Mucosa of rectum (tissue), 2 donors: ENCODE results near the gene TAPBP.
"Not testable (repeated sequence)": the region's sequence is repeated elsewhere in the genome, so short reads cannot be mapped to it uniquely, and the experiment has no call there.

ENCODE experiments used
- H3K27ac ChIP-seq, 2 donors: one replicate each; pipeline ENCODE4 v1.7.0; 2013; ENCODE audit warnings: inconsistent platforms in 2 of 2, low read depth in 2 of 2, low read length in 2 of 2
- H3K27me3 ChIP-seq, 2 donors: one replicate each; pipeline ENCODE4 v1.7.0; 2013; ENCODE audit warnings: low read length in 2 of 2; ENCODE audit not compliant: control insufficient read depth in 2 of 2, insufficient read depth in 2 of 2
- H3K36me3 ChIP-seq, 2 donors: one replicate each; pipeline ENCODE4 v1.7.0; 2013; ENCODE audit warnings: low read length in 2 of 2; ENCODE audit not compliant: control insufficient read depth in 2 of 2, insufficient read depth in 2 of 2
- H3K4me1 ChIP-seq, 2 donors: one replicate each; pipeline ENCODE4 v1.7.0; 2013; ENCODE audit warnings: low read length in 2 of 2, mild to moderate bottlenecking in 1 of 2; ENCODE audit not compliant: control insufficient read depth in 2 of 2, insufficient read depth in 2 of 2
- H3K4me3 ChIP-seq, 2 donors: one replicate each; pipeline ENCODE4 v1.7.0; 2013; ENCODE audit warnings: low read length in 2 of 2
- H3K9ac ChIP-seq, 2 donors: one replicate each; pipeline ENCODE4 v1.7.0; 2013; ENCODE audit warnings: low read length in 2 of 2, low read depth in 1 of 2, mild to moderate bottlenecking in 1 of 2
- H3K9me3 ChIP-seq, 2 donors: one replicate each; pipeline ENCODE4 v1.7.0; 2013; ENCODE audit warnings: low read length in 2 of 2; ENCODE audit not compliant: control insufficient read depth in 2 of 2
- donor health status: healthy.
- donor health status: Normal muscosa, but diverticular disease.

The TAPBP gene

GRCh38 chr6:33343953-33344611, 30.2 kb upstream of the TAPBP start:
- peak overlapping the region in 1 of 2 donors; percentile 76 for H3K27ac ChIP-seq
- no peak overlapping the region for H3K9ac ChIP-seq
- no peak overlapping the region for H3K4me3 ChIP-seq
- no peaks in the 10 kb centered on the region for H3K27me3 ChIP-seq
- H3K36me3 ChIP-seq, result no peaks in the 10 kb centered on the region
- H3K9me3 ChIP-seq, result no peaks in the 10 kb centered on the region
- H3K4me1 ChIP-seq, result peaks cover 6 to 9% of the 10 kb centered on the region in 2 donors

DNA sequence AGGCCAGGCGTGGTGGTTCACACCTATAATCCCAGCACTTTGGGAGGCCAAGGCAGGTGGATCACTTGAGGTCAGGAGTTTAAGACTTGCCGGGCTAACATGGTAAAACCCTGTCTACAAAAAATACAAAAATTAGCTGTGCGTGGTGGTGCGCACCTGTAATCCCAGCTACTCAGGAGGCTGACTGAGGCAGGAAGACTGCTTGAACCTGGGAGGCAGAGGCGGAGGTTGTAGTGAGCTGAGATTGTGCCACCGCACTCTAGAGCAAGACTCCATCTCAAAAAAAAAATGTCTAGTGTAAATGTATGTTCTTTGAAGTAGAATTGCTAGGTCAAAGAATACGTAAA, 29.7 kb upstream of the TAPBP start:
- not testable (repeated sequence) for H3K9me3 ChIP-seq, H3K4me1 ChIP-seq, H3K9ac ChIP-seq, H3K27me3 ChIP-seq, H3K36me3 ChIP-seq, H3K4me3 ChIP-seq
- peak overlapping the region; percentile 51 to 72 for H3K27ac ChIP-seq

GRCh38 chr6:33339193-33339592, 25.3 kb upstream of the TAPBP start:
- peaks cover 0 to 3% of the 10 kb centered on the region in 2 donors for H3K4me1 ChIP-seq

GRCh38 chr6:33336495-33336894, 22.6 kb upstream of the TAPBP start:
- Histone ChIP-seq H3K27ac (no peak overlapping the region), H3K27me3 (no peaks in the 10 kb centered on the region), H3K9ac (no peak overlapping the region), H3K36me3 (no peaks in the 10 kb centered on the region), H3K4me3 (no peak overlapping the region), H3K4me1 (no peaks in the 10 kb centered on the region), H3K9me3 (no peaks in the 10 kb centered on the region)

More at GRCh38 chr6:33339193-33339592, 25.3 kb upstream of the TAPBP start:
- H3K36me3 ChIP-seq, result no peaks in the 10 kb centered on the region
- no peak overlapping the region for H3K27ac ChIP-seq
- no peak overlapping the region for H3K9ac ChIP-seq
- H3K9me3 ChIP-seq, result no peaks in the 10 kb centered on the region
- no peak overlapping the region for H3K4me3 ChIP-seq
- H3K27me3 ChIP-seq, result no peaks in the 10 kb centered on the region

DNA sequence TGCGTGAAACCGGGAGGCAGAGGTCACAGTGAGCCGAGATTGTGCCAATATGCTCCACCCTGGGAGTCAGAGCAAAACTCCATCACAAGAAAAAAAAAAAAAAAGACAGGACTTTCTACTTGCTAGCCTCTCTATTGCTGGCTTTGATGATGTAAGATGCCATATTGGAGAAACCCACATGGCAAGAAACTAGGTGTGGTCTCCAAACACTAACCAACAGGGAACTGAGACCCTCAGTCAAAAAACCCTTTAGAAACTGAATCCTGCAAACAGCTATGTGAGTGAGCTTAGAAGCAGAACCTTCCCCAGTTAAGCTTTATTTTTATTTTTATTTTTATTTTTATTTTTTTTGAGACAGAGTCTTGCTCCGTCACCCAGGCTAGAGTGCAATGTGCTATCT, 22.0 kb upstream of the TAPBP start:
- no peaks in the 10 kb centered on the region for H3K4me1 ChIP-seq
- no peak overlapping the region for H3K4me3 ChIP-seq
- H3K9me3 ChIP-seq, result no peaks in the 10 kb centered on the region
- H3K27ac ChIP-seq, result no peak overlapping the region
- no peak overlapping the region for H3K9ac ChIP-seq
- no peaks in the 10 kb centered on the region for H3K36me3 ChIP-seq
- H3K27me3 ChIP-seq, result no peaks in the 10 kb centered on the region

- H3K4me3 ChIP-seq, result no peak overlapping the region
- no peaks in the 10 kb centered on the region for H3K4me1 ChIP-seq
- H3K36me3 ChIP-seq, result no peaks in the 10 kb centered on the region
- H3K27ac ChIP-seq, result no peak overlapping the region
- no peaks in the 10 kb centered on the region for H3K9me3 ChIP-seq
- H3K9ac ChIP-seq, result no peak overlapping the region
- no peaks in the 10 kb centered on the region for H3K27me3 ChIP-seq
Observed at GRCh38 chr6:33333666-33334065, 19.8 kb upstream of the TAPBP start.

DNA sequence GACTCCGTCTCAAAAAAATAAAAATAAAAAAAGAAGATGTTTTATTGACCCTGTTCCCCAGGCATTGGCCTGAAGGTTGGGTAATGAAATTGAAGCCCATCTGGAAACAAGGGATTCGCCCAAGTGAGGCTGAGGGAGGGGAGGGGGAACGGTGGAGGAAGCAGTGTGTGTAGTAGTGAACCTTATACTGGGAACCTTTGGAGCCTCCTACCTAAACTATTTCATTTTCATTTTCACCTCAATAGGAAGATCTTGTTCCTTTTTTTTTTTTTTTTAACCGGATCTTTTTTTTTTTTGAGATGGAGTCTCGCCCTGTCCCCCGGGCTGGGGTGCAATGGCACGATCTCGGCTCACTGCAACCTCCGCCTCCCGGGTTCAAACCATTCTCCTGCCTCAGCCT, 16.9 kb upstream of the TAPBP start:
- Histone ChIP-seq H3K9ac (no peak overlapping the region), H3K4me1 (no peaks in the 10 kb centered on the region), H3K4me3 (no peak overlapping the region), H3K27me3 (no peaks in the 10 kb centered on the region), H3K36me3 (no peaks in the 10 kb centered on the region), H3K27ac (no peak overlapping the region), H3K9me3 (no peaks in the 10 kb centered on the region)

DNA sequence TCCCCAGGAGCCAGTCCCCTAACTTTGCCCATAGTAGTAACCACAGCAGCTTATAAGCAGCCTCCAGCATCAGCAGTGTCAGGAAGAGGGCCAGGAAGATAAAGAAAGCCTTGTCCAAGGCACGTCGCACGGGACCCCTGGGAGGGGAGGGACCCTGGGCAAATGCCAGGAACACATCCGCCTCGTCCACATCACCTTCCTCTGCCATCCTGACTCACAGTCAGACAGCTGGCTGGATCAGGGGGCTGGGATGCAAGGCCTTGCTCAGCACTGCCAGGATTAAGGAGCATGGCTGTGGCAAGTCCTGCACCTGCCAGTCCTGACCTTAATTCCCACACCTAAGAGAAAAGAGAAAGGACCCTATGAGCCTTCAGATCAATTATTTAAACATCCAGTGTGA, 15.2 kb upstream of the TAPBP start:
- H3K27me3 ChIP-seq, result no peaks in the 10 kb centered on the region
- H3K4me1 ChIP-seq, result peaks cover under 1% of the 10 kb centered on the region in 2 donors
- no peak overlapping the region for H3K4me3 ChIP-seq
- H3K9ac ChIP-seq, result no peak overlapping the region
- H3K27ac ChIP-seq, result no peak overlapping the region
- H3K36me3 ChIP-seq, result no peaks in the 10 kb centered on the region
- no peaks in the 10 kb centered on the region for H3K9me3 ChIP-seq

DNA sequence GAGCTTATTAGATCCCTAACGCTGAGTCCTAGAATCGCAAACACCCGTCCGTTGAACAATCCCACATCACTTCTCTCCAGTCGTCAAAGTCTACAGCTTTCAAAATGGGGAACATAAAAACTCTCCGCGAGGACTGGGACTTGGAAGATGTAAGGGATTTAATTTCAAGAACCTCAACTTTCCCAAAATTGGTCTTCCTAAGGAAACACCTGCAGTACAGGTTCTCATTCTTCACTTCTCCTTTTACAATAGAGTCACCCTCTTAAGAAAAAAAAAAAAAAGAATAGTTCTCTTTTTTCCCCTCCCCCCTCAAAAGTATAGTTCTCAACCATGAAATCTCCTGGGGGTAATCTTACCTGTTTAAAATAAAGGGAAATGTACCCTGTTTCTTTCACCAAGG, 10.2 kb upstream of the TAPBP start:
- no peaks in the 10 kb centered on the region for H3K9me3 ChIP-seq
- peak overlapping the region; percentile 86 to 89 for H3K27ac ChIP-seq
- peaks cover 25 to 33% of the 10 kb centered on the region in 2 donors for H3K4me1 ChIP-seq
- peaks cover 21% of the 10 kb centered on the region in 2 donors for H3K36me3 ChIP-seq
- H3K9ac ChIP-seq, result peak overlapping the region; percentile 74
- peak overlapping the region; percentile 85 to 96 for H3K4me3 ChIP-seq
- no peaks in the 10 kb centered on the region for H3K27me3 ChIP-seq

DNA sequence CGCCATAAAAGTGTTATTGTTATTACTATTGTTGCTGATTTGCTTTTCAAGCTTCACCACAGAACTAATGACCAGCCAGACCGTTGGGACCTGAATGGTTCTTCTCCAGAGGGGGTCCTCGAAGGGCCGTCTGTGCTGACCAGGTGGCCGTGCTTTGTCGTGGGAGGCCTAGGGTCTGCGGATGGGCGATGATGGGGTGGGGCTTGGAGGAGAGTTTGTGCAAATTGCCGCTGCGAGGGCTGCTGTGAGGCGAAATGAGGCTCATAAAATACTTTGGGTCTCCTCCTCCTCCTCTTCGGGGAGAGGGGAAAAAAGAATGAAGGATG, 9.7 kb upstream of the TAPBP start:
- H3K27ac ChIP-seq, result peak overlapping the region; percentile 86 to 89
- peaks cover 28 to 38% of the 10 kb centered on the region in 2 donors for H3K4me1 ChIP-seq
- H3K27me3 ChIP-seq, result no peaks in the 10 kb centered on the region
- peak overlapping the region; percentile 85 to 96 for H3K4me3 ChIP-seq
- peak overlapping the region; percentile 74 for H3K9ac ChIP-seq
- H3K9me3 ChIP-seq, result no peaks in the 10 kb centered on the region
- H3K36me3 ChIP-seq, result peaks cover 26% of the 10 kb centered on the region in 2 donors

- Histone ChIP-seq H3K27ac (no peak overlapping the region), H3K4me3 (peak overlapping the region in 1 of 2 donors; percentile 85), H3K36me3 (peaks cover 26 to 27% of the 10 kb centered on the region in 2 donors), H3K27me3 (no peaks in the 10 kb centered on the region), H3K4me1 (peaks cover 40 to 46% of the 10 kb centered on the region in 2 donors), H3K9me3 (no peaks in the 10 kb centered on the region), H3K9ac (no peak overlapping the region)
Observed at GRCh38 chr6:33321227-33321626, 7.3 kb upstream of the TAPBP start.
